ENCODE measurements around the gene MTNR1B. TPM values are rescaled to one million over a fixed set of nuclear protein-coding genes. Genes with fewer than 3 reads are reported as not detected.
A peak's percentile ranks its signal among the peaks of the same experiment; 100 is the strongest.

The MTNR1B gene
- total RNA-seq, 1 experiment from 2014 or later: not detected

DNA sequence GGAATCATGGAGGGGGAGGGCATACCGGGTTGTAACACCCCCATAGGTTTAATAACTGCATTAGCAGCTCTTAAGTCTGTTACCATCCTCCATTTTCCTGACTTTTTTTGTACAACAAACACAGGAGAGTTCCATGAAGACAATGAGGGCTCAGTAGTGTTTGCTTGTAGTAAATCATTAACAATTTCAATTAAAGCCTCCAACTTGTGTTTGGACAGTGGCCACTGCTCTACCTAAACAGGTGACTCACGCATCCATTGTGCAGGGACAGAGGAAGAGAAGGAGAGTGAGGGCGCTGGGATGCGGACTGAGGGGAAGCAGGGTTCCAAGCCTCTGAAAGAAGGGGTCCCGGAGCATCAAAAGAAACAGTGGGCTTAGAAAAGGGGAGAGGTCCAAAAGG, 21.3 kb upstream of the MTNR1B start:
- H3K4me3 ChIP-seq (ENCODE audit: low read depth, low read length, poor library complexity, severe bottlenecking): no peak overlapping the region
- TF ChIP-seq, protein P1, sequence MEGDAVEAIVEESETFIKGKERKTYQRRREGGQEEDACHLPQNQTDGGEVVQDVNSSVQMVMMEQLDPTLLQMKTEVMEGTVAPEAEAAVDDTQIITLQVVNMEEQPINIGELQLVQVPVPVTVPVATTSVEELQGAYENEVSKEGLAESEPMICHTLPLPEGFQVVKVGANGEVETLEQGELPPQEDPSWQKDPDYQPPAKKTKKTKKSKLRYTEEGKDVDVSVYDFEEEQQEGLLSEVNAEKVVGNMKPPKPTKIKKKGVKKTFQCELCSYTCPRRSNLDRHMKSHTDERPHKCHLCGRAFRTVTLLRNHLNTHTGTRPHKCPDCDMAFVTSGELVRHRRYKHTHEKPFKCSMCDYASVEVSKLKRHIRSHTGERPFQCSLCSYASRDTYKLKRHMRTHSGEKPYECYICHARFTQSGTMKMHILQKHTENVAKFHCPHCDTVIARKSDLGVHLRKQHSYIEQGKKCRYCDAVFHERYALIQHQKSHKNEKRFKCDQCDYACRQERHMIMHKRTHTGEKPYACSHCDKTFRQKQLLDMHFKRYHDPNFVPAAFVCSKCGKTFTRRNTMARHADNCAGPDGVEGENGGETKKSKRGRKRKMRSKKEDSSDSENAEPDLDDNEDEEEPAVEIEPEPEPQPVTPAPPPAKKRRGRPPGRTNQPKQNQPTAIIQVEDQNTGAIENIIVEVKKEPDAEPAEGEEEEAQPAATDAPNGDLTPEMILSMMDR (conservative IDR thresholded peaks at IDR 0.05; ENCODE audit: low read depth, low read length): no peak
- no peak for TF ChIP-seq EZH2 (IDR thresholded peaks at IDR 0.05; ENCODE audit: borderline replicate concordance, low read depth, low read length, poor library complexity, severe bottlenecking)
- no peak overlapping the region for H3K27ac ChIP-seq (ENCODE audit: low read depth, low read length, poor library complexity, severe bottlenecking)
- BruUV-seq (replicated peaks): no TSS peak
- peaks cover 7% of the 10 kb centered on the region for H3K27me3 ChIP-seq (replicated peaks; ENCODE audit: insufficient read depth, low read depth, low read length, poor library complexity)
- ChIA-PET POLR2A (ENCODE audit: low non-redundant PET) (no interaction called here), CTCF (no interaction called here)
- intact Hi-C loops (cut with micrococcal nuclease; ENCODE audit: unreplicated experiment): loop anchor here (10.0 kb wide), 1 partner anchor 697 kb away; no protein-coding TSS in a partner anchor
- H3K9me3 ChIP-seq (ENCODE audit: low read depth, low read length, poor library complexity, severe bottlenecking): no peaks in the 10 kb centered on the region
- DNase-seq (ENCODE audit: low spot score): no peak
- H3K4me1 ChIP-seq (ENCODE audit: insufficient read depth, low read length, poor library complexity, severe bottlenecking): no peaks in the 10 kb centered on the region
- no peaks in the 10 kb centered on the region for H3K36me3 ChIP-seq (ENCODE audit: insufficient read depth, low read length, poor library complexity, severe bottlenecking)

GRCh38 chr11:92954003-92954402, 15.4 kb upstream of the MTNR1B start:
- Histone ChIP-seq H3K27me3 (replicated peaks; ENCODE audit: insufficient read depth, low read depth, low read length, poor library complexity) (peaks cover 47% of the 10 kb centered on the region), H3K4me1 (ENCODE audit: insufficient read depth, low read length, poor library complexity, severe bottlenecking) (no peaks in the 10 kb centered on the region), H3K27ac (ENCODE audit: low read depth, low read length, poor library complexity, severe bottlenecking) (no peak overlapping the region), H3K9me3 (ENCODE audit: low read depth, low read length, poor library complexity, severe bottlenecking) (no peaks in the 10 kb centered on the region), H3K36me3 (ENCODE audit: insufficient read depth, low read length, poor library complexity, severe bottlenecking) (no peaks in the 10 kb centered on the region), H3K4me3 (ENCODE audit: low read depth, low read length, poor library complexity, severe bottlenecking) (no peak overlapping the region)
- ChIA-PET POLR2A (ENCODE audit: low non-redundant PET) (no interaction called here), CTCF (no interaction called here)
- peak; percentile 19 for DNase-seq (ENCODE audit: low spot score)
- BruUV-seq (replicated peaks): no TSS peak
- intact Hi-C loops (cut with micrococcal nuclease; ENCODE audit: unreplicated experiment): no loop called here
- no peak for TF ChIP-seq EZH2 (IDR thresholded peaks at IDR 0.05; ENCODE audit: borderline replicate concordance, low read depth, low read length, poor library complexity, severe bottlenecking)
- TF ChIP-seq, protein P1 (conservative IDR thresholded peaks at IDR 0.05; ENCODE audit: low read depth, low read length): no peak

GRCh38 chr11:92955860-92956259, 13.6 kb upstream of the MTNR1B start:
- no peaks in the 10 kb centered on the region for H3K4me1 ChIP-seq (ENCODE audit: insufficient read depth, low read length, poor library complexity, severe bottlenecking)
- ChIA-PET POLR2A (ENCODE audit: low non-redundant PET) (no interaction called here), CTCF (no interaction called here)
- H3K27ac ChIP-seq (ENCODE audit: low read depth, low read length, poor library complexity, severe bottlenecking): no peak overlapping the region
- H3K9me3 ChIP-seq (ENCODE audit: low read depth, low read length, poor library complexity, severe bottlenecking): no peaks in the 10 kb centered on the region
- H3K4me3 ChIP-seq (ENCODE audit: low read depth, low read length, poor library complexity, severe bottlenecking): no peak overlapping the region
- intact Hi-C loops (cut with micrococcal nuclease; ENCODE audit: unreplicated experiment): no loop called here
- no peak for TF ChIP-seq EZH2 (IDR thresholded peaks at IDR 0.05; ENCODE audit: borderline replicate concordance, low read depth, low read length, poor library complexity, severe bottlenecking)
- TF ChIP-seq, protein P1 (conservative IDR thresholded peaks at IDR 0.05; ENCODE audit: low read depth, low read length): no peak
- peaks cover 60% of the 10 kb centered on the region for H3K27me3 ChIP-seq (replicated peaks; ENCODE audit: insufficient read depth, low read depth, low read length, poor library complexity)
- no peaks in the 10 kb centered on the region for H3K36me3 ChIP-seq (ENCODE audit: insufficient read depth, low read length, poor library complexity, severe bottlenecking)
- DNase-seq (ENCODE audit: low spot score): no peak
- BruUV-seq (replicated peaks): no TSS peak

Data from A673 (cell line).